ENCODE data around the gene HPS5. TPM values are rescaled to one million over a fixed set of nuclear protein-coding genes. Genes with fewer than 3 reads are reported as not detected.

Gene HPS5
- total and polyA plus RNA-seq, 8 donors, result 19.4 to 25.3 (median 22.8) TPM

DNA sequence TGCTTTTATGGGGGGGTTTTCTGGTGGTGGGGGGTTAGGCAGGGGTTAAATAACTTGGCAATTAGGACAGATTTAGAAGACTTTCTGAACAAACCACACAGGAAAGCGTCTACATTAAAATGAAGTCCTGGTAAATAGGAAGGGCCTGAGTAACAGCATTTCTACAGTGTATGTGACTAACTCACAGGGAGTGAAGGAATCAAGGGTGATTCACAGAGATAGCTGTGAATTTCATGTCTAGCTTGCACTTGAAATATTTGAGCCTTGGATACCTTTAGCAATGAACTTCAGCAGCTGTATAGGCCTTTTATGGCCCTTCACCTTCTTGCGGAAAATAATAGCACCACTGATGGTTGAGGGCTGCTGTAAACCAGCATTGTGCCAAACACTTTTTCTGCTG, 46.3 kb upstream of the HPS5 start:
- no peak overlapping the region for H3K4me3 ChIP-seq
- intact Hi-C loops (cut with DNase I), result no loop called here
- H3K9me3 ChIP-seq, result no peaks in the 10 kb centered on the region
- TF ChIP-seq, protein P1, sequence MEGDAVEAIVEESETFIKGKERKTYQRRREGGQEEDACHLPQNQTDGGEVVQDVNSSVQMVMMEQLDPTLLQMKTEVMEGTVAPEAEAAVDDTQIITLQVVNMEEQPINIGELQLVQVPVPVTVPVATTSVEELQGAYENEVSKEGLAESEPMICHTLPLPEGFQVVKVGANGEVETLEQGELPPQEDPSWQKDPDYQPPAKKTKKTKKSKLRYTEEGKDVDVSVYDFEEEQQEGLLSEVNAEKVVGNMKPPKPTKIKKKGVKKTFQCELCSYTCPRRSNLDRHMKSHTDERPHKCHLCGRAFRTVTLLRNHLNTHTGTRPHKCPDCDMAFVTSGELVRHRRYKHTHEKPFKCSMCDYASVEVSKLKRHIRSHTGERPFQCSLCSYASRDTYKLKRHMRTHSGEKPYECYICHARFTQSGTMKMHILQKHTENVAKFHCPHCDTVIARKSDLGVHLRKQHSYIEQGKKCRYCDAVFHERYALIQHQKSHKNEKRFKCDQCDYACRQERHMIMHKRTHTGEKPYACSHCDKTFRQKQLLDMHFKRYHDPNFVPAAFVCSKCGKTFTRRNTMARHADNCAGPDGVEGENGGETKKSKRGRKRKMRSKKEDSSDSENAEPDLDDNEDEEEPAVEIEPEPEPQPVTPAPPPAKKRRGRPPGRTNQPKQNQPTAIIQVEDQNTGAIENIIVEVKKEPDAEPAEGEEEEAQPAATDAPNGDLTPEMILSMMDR (IDR thresholded peaks at IDR 0.05), result no peak
- H3K27ac ChIP-seq, result no peak overlapping the region
- ATAC-seq (no peak), DNase-seq (no peak)
- no peaks in the 10 kb centered on the region for H3K27me3 ChIP-seq
- H3K36me3 ChIP-seq, result peaks cover 3 to 51% of the 10 kb centered on the region in 2 donors
- H3K4me1 ChIP-seq, result no peaks in the 10 kb centered on the region

DNA sequence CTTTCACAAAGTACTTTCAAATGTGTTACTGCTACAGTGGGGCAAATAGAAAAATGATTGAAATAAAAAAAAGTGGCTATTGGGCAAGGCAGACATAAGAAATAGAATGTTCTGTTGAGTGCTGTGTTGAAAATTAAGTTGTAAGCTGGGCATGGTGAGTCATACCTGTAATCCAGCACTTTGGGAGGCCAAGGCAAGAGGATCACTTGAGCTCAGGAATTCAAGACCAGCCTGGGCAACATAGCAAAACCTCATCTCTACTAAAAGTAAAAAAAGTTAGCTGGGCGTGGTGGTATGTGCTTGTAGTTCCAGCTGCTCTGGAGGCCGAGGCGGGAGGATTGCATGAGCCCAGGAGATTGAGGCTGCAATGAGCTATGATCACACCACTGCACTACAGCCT, 45.5 kb upstream of the HPS5 start:
- TF ChIP-seq, protein P1 (IDR thresholded peaks at IDR 0.05), result no peak
- H3K4me3 ChIP-seq, result no peak overlapping the region
- no peaks in the 10 kb centered on the region for H3K27me3 ChIP-seq
- ATAC-seq (no peak), DNase-seq (no peak)
- peaks cover 7 to 59% of the 10 kb centered on the region in 2 donors for H3K36me3 ChIP-seq
- H3K27ac ChIP-seq, result no peak overlapping the region
- H3K4me1 ChIP-seq, result no peaks in the 10 kb centered on the region
- H3K9me3 ChIP-seq, result no peaks in the 10 kb centered on the region
- intact Hi-C loops (cut with DNase I), result no loop called here

DNA sequence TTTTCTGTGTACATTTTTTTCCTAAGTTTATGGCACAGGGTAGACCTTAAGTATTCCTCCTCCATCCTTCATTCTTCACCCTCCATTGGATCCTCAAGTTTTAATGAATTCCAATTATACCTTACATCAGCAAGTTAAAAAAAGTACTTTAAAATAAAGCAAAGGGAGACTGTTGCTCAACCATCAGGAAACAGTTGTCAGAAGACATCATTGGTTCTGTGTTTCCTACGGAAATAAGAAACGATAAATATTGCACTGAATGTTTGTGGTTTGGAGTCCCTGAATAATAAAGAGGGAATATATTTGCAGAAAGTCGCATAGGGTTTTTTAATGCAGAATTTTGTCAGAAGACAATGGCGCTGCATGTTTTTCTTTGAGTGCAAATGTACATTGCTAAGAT, 44.3 kb upstream of the HPS5 start:
- Histone ChIP-seq H3K36me3 (peaks cover 7 to 70% of the 10 kb centered on the region in 2 donors), H3K4me3 (no peak overlapping the region), H3K4me1 (no peaks in the 10 kb centered on the region), H3K27me3 (no peaks in the 10 kb centered on the region), H3K9me3 (no peaks in the 10 kb centered on the region), H3K27ac (peak overlapping the region in 1 of 2 donors; percentile 5)
- intact Hi-C loops (cut with DNase I), result no loop called here
- TF ChIP-seq, protein P1 (IDR thresholded peaks at IDR 0.05), result no peak
- DNase-seq (no peak), ATAC-seq (no peak)

DNA sequence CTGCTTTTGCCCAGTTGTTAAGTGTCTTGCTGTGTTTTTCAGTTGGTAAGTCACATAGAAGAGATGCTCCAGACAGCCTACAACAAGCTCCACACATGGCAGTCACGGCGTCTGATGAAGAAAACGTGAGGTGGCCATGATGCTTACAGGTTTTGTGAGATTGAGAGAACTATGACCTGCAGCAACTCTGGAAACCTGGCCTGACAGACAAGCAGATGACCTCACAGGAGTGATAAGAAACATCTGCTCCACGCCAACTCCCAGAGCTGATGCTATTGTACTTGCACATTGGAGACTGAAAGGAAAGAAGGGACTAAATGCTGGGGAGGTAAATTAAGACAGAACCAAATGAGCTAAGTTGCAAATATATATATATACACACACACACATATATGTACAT, 43.8 kb upstream of the HPS5 start:
- DNase-seq (no peak), ATAC-seq (no peak)
- TF ChIP-seq, protein P1 (IDR thresholded peaks at IDR 0.05), result no peak
- H3K4me3 ChIP-seq, result no peak overlapping the region
- peaks cover 7 to 76% of the 10 kb centered on the region in 2 donors for H3K36me3 ChIP-seq
- intact Hi-C loops (cut with DNase I), result no loop called here
- H3K27ac ChIP-seq, result peak overlapping the region in 1 of 2 donors; percentile 5
- no peaks in the 10 kb centered on the region for H3K4me1 ChIP-seq
- H3K27me3 ChIP-seq, result no peaks in the 10 kb centered on the region
- no peaks in the 10 kb centered on the region for H3K9me3 ChIP-seq

DNA sequence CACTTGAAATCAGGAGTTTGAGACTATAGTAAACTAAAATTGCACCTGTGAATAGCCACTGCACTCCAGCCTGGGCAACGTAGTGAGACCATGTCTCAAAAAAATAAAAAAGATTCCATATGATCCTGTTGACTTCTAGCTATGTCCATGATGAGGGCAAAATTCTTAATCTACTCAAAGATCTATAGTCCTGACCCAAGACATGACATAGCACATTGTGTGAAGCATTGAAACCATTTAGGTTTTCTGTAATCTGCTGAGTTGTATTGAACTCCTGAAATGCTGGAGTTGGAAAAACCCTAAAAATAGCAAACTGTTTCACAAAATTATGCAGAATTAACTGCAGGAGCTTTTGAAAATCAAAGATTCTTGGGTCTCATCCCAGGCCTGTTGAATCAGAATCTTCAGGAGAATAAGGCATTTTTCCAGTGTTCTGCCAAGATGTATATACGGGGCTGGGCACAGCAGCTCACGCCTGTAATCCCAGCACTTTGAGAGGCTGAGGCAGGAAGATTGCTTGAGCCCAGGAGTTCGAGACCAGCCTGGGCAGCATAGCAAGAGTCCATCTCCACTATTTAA, 42.6 kb upstream of the HPS5 start:
- Histone ChIP-seq H3K4me3 (no peak overlapping the region), H3K4me1 (no peaks in the 10 kb centered on the region), H3K27me3 (no peaks in the 10 kb centered on the region), H3K9me3 (no peaks in the 10 kb centered on the region), H3K36me3 (peaks cover 7 to 87% of the 10 kb centered on the region in 2 donors), H3K27ac (no peak overlapping the region)
- ATAC-seq (no peak), DNase-seq (no peak)
- TF ChIP-seq, protein P1 (IDR thresholded peaks at IDR 0.05), result no peak
- intact Hi-C loops (cut with DNase I), result no loop called here
